Measurements from ENCODE around the gene CELSR3.

Gene CELSR3

GRCh38 chr3:48660800-48661400 is 1.8 kb downstream of the CELSR3 start:
- DNase-seq = no peak

- no peak for DNase-seq
Observed at GRCh38 chr3:48656841-48657281, 5.8 kb downstream of the CELSR3 start.

GRCh38 chr3:48656061-48656840 is 6.4 kb downstream of the CELSR3 start:
- DNase-seq = no peak

GRCh38 chr3:48655606-48656005 is 7.1 kb downstream of the CELSR3 start:
- no peak for DNase-seq

- no peak for DNase-seq
Observed at GRCh38 chr3:48655063-48655462, 7.6 kb downstream of the CELSR3 start.

- no peak for DNase-seq
Observed at GRCh38 chr3:48652923-48653715, 9.6 kb downstream of the CELSR3 start.

GRCh38 chr3:48651771-48652170 is 10.9 kb downstream of the CELSR3 start:
- no peak for DNase-seq

GRCh38 chr3:48650723-48651122 is 12.0 kb downstream of the CELSR3 start:
- no peak for DNase-seq

GRCh38 chr3:48648188-48648850 is 14.4 kb downstream of the CELSR3 start:
- no peak for DNase-seq

GRCh38 chr3:48647714-48648113 is 15.0 kb downstream of the CELSR3 start:
- no peak for DNase-seq

GRCh38 chr3:48644898-48645760 is 17.6 kb downstream of the CELSR3 start:
- no peak for DNase-seq

- DNase-seq = no peak
Observed at GRCh38 chr3:48642605-48643004, 20.1 kb downstream of the CELSR3 start.

GRCh38 chr3:48641396-48641795 is 21.3 kb downstream of the CELSR3 start:
- no peak for DNase-seq

- DNase-seq = no peak
Observed at GRCh38 chr3:48639944-48640606, 22.6 kb downstream of the CELSR3 start.

GRCh38 chr3:48637305-48637704 is 25.4 kb downstream of the CELSR3 start:
- DNase-seq = no peak

GRCh38 chr3:48636149-48636655 is 26.5 kb downstream of the CELSR3 start:
- no peak for DNase-seq

GRCh38 chr3:48635222-48636021 is 27.3 kb downstream of the CELSR3 start, which contains the start of gene SLC26A6:
Gene SLC26A6 (minus strand): TSS chr3:48635461. CDS start chr3:48635393, 68 bp downstream.
- DNase-seq = peak; percentile 89

GRCh38 chr3:48634661-48635221 is 27.9 kb downstream of the CELSR3 start:
- DNase-seq = peak; percentile 48

GRCh38 chr3:48633743-48634142 is 28.9 kb downstream of the CELSR3 start:
- no peak for DNase-seq

GRCh38 chr3:48633256-48633655 is 29.4 kb downstream of the CELSR3 start:
- DNase-seq = no peak

Data from NCI-H146 (cell line).